HG02840 (cell line): Measurements from ENCODE around the gene DLEC1.

ENCODE experiments used
- ATAC-seq: cut with Tn5 transposase; IDR thresholded peaks from one replicate; pipeline ENCODE4 v1.9.1; 2021; ENCODE audit warnings: mild to moderate bottlenecking, moderate library complexity, moderate number of reproducible peaks; ENCODE audit not compliant: unreplicated experiment, low FRiP score

The DLEC1 gene

GRCh38 chr3:38099518-38099917, 60.5 kb downstream of the DLEC1 start:
- ATAC-seq: no peak

GRCh38 chr3:38100498-38100897, 61.5 kb downstream of the DLEC1 start:
- no peak for ATAC-seq

GRCh38 chr3:38101811-38102443, 62.9 kb downstream of the DLEC1 start:
- ATAC-seq: no peak

- no peak for ATAC-seq
These were observed 63.4 kb downstream of the DLEC1 start for GRCh38 chr3:38102444-38102814.

GRCh38 chr3:38105525-38105924, 66.5 kb downstream of the DLEC1 start:
- no peak for ATAC-seq

GRCh38 chr3:38107911-38108648, 69.1 kb downstream of the DLEC1 start:
- ATAC-seq: no peak

- no peak for ATAC-seq
These were observed 69.9 kb downstream of the DLEC1 start for GRCh38 chr3:38108649-38109579.

- ATAC-seq: no peak
These were observed 70.7 kb downstream of the DLEC1 start for GRCh38 chr3:38109580-38110313.

- no peak for ATAC-seq
These were observed 71.5 kb downstream of the DLEC1 start for GRCh38 chr3:38110314-38111050.

- ATAC-seq: no peak
These were observed 72.2 kb downstream of the DLEC1 start for GRCh38 chr3:38111201-38111600.

GRCh38 chr3:38111696-38112377, 72.8 kb downstream of the DLEC1 start:
- no peak for ATAC-seq

- ATAC-seq: no peak
These were observed 73.4 kb downstream of the DLEC1 start for GRCh38 chr3:38112378-38112761.

- no peak for ATAC-seq
These were observed 75.3 kb downstream of the DLEC1 start for GRCh38 chr3:38114052-38114874.

GRCh38 chr3:38114875-38115644, 76.1 kb downstream of the DLEC1 start:
- no peak for ATAC-seq

GRCh38 chr3:38115645-38116427, 76.8 kb downstream of the DLEC1 start:
- ATAC-seq: no peak

GRCh38 chr3:38116471-38117162, 77.6 kb downstream of the DLEC1 start:
- no peak for ATAC-seq
